HepG2 (cell line): ENCODE results near the gene TCF23. TPM values are rescaled to one million over a fixed set of nuclear protein-coding genes. Genes with fewer than 3 reads are reported as not detected.

Experiments used
- ARHGAP35 ChIP-seq: sonication (generic); formaldehyde crosslinking; IDR thresholded peaks from 2 replicates; pipeline ENCODE4 v1.9.0; 2022; ENCODE audit warnings: mild to moderate bottlenecking, inconsistent platforms, moderate library complexity, missing genetic modification reagents, borderline replicate concordance
- CHD2 ChIP-seq: IDR thresholded peaks from 2 replicates; pipeline ENCODE4 v1.6.1; 2011; ENCODE audit warnings: low read depth, low read length, improper control_type of control experiment
- ERF ChIP-seq: IDR thresholded peaks from 2 replicates; pipeline ENCODE4 v1.6.1; 2018; ENCODE audit warnings: missing biosample characterization, missing genetic modification reagents
- GABPB1 ChIP-seq: IDR thresholded peaks from 2 replicates; pipeline ENCODE4 v1.6.1; 2016; ENCODE audit warnings: mild to moderate bottlenecking, missing genetic modification reagents, moderate library complexity, missing compliant biosample characterization
- GMEB2 ChIP-seq: IDR thresholded peaks from 2 replicates; pipeline ENCODE4 v1.6.1; 2016; ENCODE audit warnings: missing biosample characterization, missing genetic modification reagents, low read depth
- HNRNPL ChIP-seq: fragments of 200-400 bp; formaldehyde crosslinking; IDR thresholded peaks from 2 replicates; pipeline ENCODE4 v1.6.1; 2017; ENCODE audit warnings: mild to moderate bottlenecking, low read depth, low read length
- JARID2 ChIP-seq: sonication (generic); formaldehyde crosslinking; IDR thresholded peaks from 2 replicates; pipeline ENCODE4 v1.8.1; 2023; ENCODE audit warnings: missing genetic modification reagents, inconsistent platforms; ENCODE audit not compliant: insufficient replicate concordance
- KLF12 ChIP-seq: sonication (generic); formaldehyde crosslinking; IDR thresholded peaks from 2 replicates; pipeline ENCODE4 v1.4.0; 2020; ENCODE audit warnings: missing genetic modification reagents, borderline replicate concordance
- MED8 ChIP-seq: sonication (generic); formaldehyde crosslinking; IDR thresholded peaks from 2 replicates; pipeline ENCODE4 v1.8.1; 2023; ENCODE audit warnings: mild to moderate bottlenecking, missing genetic modification reagents; ENCODE audit not compliant: insufficient replicate concordance
- PITX1 ChIP-seq: sonication (generic); formaldehyde crosslinking; IDR thresholded peaks from 2 replicates; pipeline ENCODE4 v1.5.1; 2020; ENCODE audit warnings: mild to moderate bottlenecking, missing genetic modification reagents
- RARG ChIP-seq: sonication (generic); formaldehyde crosslinking; IDR thresholded peaks from 2 replicates; pipeline ENCODE4 v1.4.0; 2020; ENCODE audit warnings: low read depth, mild to moderate bottlenecking, missing genetic modification reagents
- YEATS4 ChIP-seq: sonication (generic); formaldehyde crosslinking; IDR thresholded peaks from 2 replicates; pipeline ENCODE4 v1.4.0; 2020; ENCODE audit warnings: missing genetic modification reagents, borderline replicate concordance
- ZBTB26 ChIP-seq: IDR thresholded peaks from 2 replicates; pipeline ENCODE4 v1.6.1; 2016; ENCODE audit warnings: missing compliant biosample characterization, missing genetic modification reagents, borderline replicate concordance
- ZBTB4 ChIP-seq: sonication (generic); formaldehyde crosslinking; IDR thresholded peaks from 2 replicates; pipeline ENCODE4 v1.4.0; 2020; ENCODE audit warnings: missing genetic modification reagents, mild to moderate bottlenecking, borderline replicate concordance
- ZIK1 ChIP-seq: sonication (generic); formaldehyde crosslinking; IDR thresholded peaks from 2 replicates; pipeline ENCODE4 v1.5.0; 2020; ENCODE audit warnings: mild to moderate bottlenecking, low read depth, missing genetic modification reagents, borderline replicate concordance
- ZMYM3 ChIP-seq: sonication (generic); formaldehyde crosslinking; IDR thresholded peaks from 2 replicates; pipeline ENCODE4 v1.5.1; 2020; ENCODE audit warnings: mild to moderate bottlenecking, missing genetic modification reagents
- ZNF274 ChIP-seq: sonication (generic); formaldehyde crosslinking; IDR thresholded peaks from 2 replicates; pipeline ENCODE4 v1.5.1; 2020; ENCODE audit warnings: mild to moderate bottlenecking, missing genetic modification reagents
- ZNF292 ChIP-seq: sonication (generic); formaldehyde crosslinking; IDR thresholded peaks from 2 replicates; pipeline ENCODE4 v1.8.1; 2022; ENCODE audit warnings: mild to moderate bottlenecking, low read depth, missing genetic modification reagents, borderline replicate concordance
- ZNF30 ChIP-seq: sonication (generic); formaldehyde crosslinking; IDR thresholded peaks from 2 replicates; pipeline ENCODE4 v1.5.0; 2020; ENCODE audit warnings: mild to moderate bottlenecking, missing genetic modification reagents
- ZNF7 ChIP-seq: IDR thresholded peaks from 2 replicates; pipeline ENCODE4 v1.6.1; 2016; ENCODE audit warnings: missing biosample characterization, missing genetic modification reagents
- ZNF776 ChIP-seq: sonication (generic); formaldehyde crosslinking; IDR thresholded peaks from 2 replicates; pipeline ENCODE4 v1.4.0; 2020; ENCODE audit warnings: mild to moderate bottlenecking, missing genetic modification reagents
- polyA plus RNA-seq, 8 experiments: library from polyadenylated mRNA; depleted of rRNA in 3 of 8; stranded (reverse) in 7 of 8; unstranded in 1 of 8; fragments of >200 nt; fragmentation: Illumina TruSeq in 4 of 8; extraction: Trizol in 4 of 8; gene quantifications; 2 replicates each; pipeline versions ENCODE4 v1.2.1 to v1.2.3, GENCODE V29; 2011 to 2016; ENCODE audit warnings: low read depth in 4 of 8, missing spikeins in 1 of 8, mixed read lengths in 1 of 8; ENCODE audit not compliant: insufficient read depth in 1 of 8
- total RNA-seq, 5 experiments: library from RNA; depleted of rRNA; stranded (reverse); fragments of >200 nt; fragmentation: Illumina TruSeq; extraction: Trizol; gene quantifications; 2 replicates each; pipeline ENCODE4 v1.2.3, GENCODE V29; 2016; ENCODE audit warnings: low read depth in 1 of 5

Gene TCF23
- total and polyA plus RNA-seq, 2 of the 13 experiments (the other 11 are each of a cell fraction or from before 2014, with no cell fraction given) = 0.02 to 1.4 TPM

- TF ChIP-seq ZMYM3 (CRISPR knock-in tag) = peak; percentile 42; the same call in 1 of the 2 replicates
- no peak for TF ChIP-seq KLF12 (CRISPR knock-in tag)
- TF ChIP-seq GMEB2 (CRISPR knock-in tag) = no peak
- no peak for TF ChIP-seq CHD2
- no peak for TF ChIP-seq ZNF7 (CRISPR knock-in tag)
- no peak for TF ChIP-seq ZNF776 (CRISPR knock-in tag)
- TF ChIP-seq GABPB1 (CRISPR knock-in tag) = 0 out of 2 replicates have a peak, but pooled peaks have one; percentile 12
- TF ChIP-seq ZNF30 (CRISPR knock-in tag) = no peak
- TF ChIP-seq ZBTB26 (CRISPR knock-in tag) = no peak
- TF ChIP-seq RARG (CRISPR knock-in tag) = no peak
- no peak for TF ChIP-seq MED8 (CRISPR knock-in tag)
- no peak for TF ChIP-seq HNRNPL
- TF ChIP-seq ARHGAP35 = no peak
- 0 out of 2 replicates have a peak, but pooled peaks have one; percentile 17 for TF ChIP-seq PITX1 (CRISPR knock-in tag)
- no peak for TF ChIP-seq JARID2 (CRISPR knock-in tag)
- TF ChIP-seq ZNF274 (CRISPR knock-in tag) = no peak
- no peak for TF ChIP-seq YEATS4
- peak; percentile 88; the same call in 1 of the 2 replicates for TF ChIP-seq ZNF292 (CRISPR knock-in tag)
- TF ChIP-seq ZBTB4 (CRISPR knock-in tag) = no peak
- no peak for TF ChIP-seq ZIK1 (CRISPR knock-in tag)
- TF ChIP-seq ERF = peak; percentile 59; the same call in 1 of the 2 replicates
Observed at GRCh38 chr2:27185331-27186026, 36.7 kb downstream of the TCF23 start (continued).
